ENCODE measurements around the gene PARD3B. TPM values are rescaled to one million over a fixed set of nuclear protein-coding genes. Genes with fewer than 3 reads are reported as not detected.

The PARD3B gene
- total and polyA plus RNA-seq, 3 donors from 2014 or later = 14.6 to 36.8 (median 29.6) TPM

DNA sequence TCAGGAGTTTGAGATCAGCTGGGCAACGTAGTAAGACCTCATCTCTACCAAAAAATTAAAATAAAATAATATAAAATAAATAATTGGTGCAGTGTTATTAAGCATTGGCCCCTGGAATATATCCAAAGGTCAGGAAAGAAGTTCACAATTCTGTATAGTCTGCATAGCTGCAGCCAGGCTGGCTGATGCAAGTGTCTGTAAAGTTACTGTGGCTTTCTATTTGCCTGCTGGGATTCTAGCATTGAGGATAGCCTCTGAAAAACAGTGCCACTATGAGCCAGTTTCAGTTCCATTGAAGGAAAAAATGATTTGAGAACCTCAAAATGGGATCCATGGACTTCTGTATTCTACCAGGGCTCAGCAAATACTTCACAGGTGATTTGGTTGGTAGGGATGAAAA, 208.6 kb downstream of the PARD3B start:
- WGBS, 2 donors = 89 to 92% methylated on average over 1 of the region's 1 CpG
- TF ChIP-seq, protein P1, sequence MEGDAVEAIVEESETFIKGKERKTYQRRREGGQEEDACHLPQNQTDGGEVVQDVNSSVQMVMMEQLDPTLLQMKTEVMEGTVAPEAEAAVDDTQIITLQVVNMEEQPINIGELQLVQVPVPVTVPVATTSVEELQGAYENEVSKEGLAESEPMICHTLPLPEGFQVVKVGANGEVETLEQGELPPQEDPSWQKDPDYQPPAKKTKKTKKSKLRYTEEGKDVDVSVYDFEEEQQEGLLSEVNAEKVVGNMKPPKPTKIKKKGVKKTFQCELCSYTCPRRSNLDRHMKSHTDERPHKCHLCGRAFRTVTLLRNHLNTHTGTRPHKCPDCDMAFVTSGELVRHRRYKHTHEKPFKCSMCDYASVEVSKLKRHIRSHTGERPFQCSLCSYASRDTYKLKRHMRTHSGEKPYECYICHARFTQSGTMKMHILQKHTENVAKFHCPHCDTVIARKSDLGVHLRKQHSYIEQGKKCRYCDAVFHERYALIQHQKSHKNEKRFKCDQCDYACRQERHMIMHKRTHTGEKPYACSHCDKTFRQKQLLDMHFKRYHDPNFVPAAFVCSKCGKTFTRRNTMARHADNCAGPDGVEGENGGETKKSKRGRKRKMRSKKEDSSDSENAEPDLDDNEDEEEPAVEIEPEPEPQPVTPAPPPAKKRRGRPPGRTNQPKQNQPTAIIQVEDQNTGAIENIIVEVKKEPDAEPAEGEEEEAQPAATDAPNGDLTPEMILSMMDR (IDR thresholded peaks at IDR 0.05) = no peak
- no peak for TF ChIP-seq POLR2A (IDR thresholded peaks at IDR 0.05)
- H3K27ac ChIP-seq = no peak overlapping the region

DNA sequence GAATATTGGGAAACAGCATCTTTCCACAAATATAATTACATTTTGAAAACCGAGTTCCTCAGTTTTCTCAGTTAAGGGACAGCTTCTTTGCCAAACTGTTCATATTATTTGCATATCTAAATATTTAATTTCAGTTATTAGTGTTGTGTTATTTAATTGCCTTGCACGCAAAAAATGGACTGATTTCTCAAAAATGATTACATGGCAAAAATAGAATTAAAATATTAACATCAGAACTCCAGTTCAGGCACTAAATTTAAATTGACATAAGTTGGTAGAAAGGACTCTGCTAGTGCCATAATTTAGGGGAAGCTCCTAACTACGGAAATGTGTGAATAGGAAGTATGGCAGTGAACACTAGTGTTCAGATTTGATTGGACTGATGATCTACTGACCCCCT, 209.6 kb downstream of the PARD3B start:
- Histone ChIP-seq H3K36me3 (ENCODE audit: low read depth, missing control alignments) (no peaks in the 10 kb centered on the region), H3K27ac (no peak overlapping the region), H3K27me3 (no peaks in the 10 kb centered on the region), H3K4me1 (peaks cover 3% of the 10 kb centered on the region), H3K9me3 (no peaks in the 10 kb centered on the region), H3K4me3 (no peak overlapping the region)
- 94 to 96% methylated on average over 3 of the region's 3 CpGs for WGBS, 2 donors
- no peak for DNase-seq
- TF ChIP-seq, protein P1 (IDR thresholded peaks at IDR 0.05) = no peak
- no peak for TF ChIP-seq POLR2A (IDR thresholded peaks at IDR 0.05)
- intact Hi-C loops (cut with DNase I; ENCODE audit: low total_unique reads) = no loop called here

More for the DNA sequence above, 208.6 kb downstream of the PARD3B start:
- intact Hi-C loops (cut with DNase I; ENCODE audit: low total_unique reads) = no loop called here
- no peak for DNase-seq
- H3K27me3 ChIP-seq = no peaks in the 10 kb centered on the region
- H3K4me3 ChIP-seq = no peak overlapping the region
- no peaks in the 10 kb centered on the region for H3K36me3 ChIP-seq (ENCODE audit: low read depth, missing control alignments)
- H3K4me1 ChIP-seq = peaks cover 3% of the 10 kb centered on the region
- H3K9me3 ChIP-seq = no peaks in the 10 kb centered on the region

DNA sequence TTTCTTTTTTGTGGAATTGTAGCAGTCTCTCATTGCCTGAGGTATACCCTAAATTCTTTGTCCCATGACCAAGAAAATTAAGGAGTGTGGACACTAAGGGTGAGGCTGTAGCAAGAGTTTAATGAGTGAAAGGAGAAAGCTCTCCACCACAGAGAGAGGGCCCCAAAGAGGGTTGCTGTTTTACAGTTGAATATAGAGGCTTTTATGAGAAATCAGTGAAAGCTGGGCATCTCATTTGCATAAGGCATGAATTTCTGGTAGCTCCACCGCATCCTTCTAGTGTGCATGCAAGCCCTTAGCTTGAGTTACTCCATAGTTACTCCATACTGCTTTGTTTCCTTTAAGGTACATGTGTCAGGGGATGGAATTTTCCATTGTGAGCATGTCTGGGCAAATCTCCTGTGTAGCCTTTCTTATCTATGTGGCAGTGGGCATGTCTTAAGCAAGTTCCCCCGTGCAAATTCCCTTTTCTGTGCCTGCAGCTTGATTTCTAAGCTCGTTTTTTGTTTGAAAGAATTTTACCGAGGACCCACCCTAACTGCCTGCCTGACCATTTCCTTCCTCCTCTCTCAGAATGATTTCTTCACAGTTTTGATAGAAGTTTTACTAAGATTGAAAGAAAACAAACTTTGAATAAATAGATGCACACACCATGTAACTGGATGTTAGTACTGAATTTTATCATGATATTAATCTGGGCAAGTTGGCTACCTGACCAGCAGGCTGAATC, 218.9 kb downstream of the PARD3B start:
- Histone ChIP-seq H3K36me3 (ENCODE audit: low read depth, missing control alignments) (no peaks in the 10 kb centered on the region), H3K27ac (no peak overlapping the region), H3K4me3 (no peak overlapping the region), H3K27me3 (no peaks in the 10 kb centered on the region), H3K4me1 (no peaks in the 10 kb centered on the region), H3K9me3 (no peaks in the 10 kb centered on the region)
- DNase-seq = no peak
- no peak for TF ChIP-seq POLR2A (IDR thresholded peaks at IDR 0.05)
- TF ChIP-seq, protein P1 (IDR thresholded peaks at IDR 0.05) = no peak
- WGBS, 2 donors = 96 to 97% methylated on average over 4 of the region's 4 CpGs
- intact Hi-C loops (cut with DNase I; ENCODE audit: low total_unique reads) = no loop called here

DNA sequence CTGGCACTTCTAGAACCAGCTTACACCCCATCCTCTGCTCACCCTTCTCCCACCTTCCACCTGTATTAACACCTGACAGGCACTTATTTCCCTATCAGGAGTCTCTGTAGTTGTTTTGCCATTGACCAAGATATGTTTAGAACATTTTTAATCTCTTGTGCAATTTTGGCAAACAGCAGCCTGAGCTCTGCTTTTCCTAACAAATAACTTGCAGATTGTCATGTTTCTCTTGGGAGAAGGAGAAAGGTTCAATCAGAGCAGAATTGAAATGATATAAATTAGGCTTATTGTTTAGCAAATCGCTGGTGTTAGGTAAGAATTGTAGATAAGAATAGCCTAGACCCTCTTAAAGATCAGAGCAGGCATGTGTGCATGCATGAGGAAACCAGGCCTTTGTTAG, 225.5 kb downstream of the PARD3B start:
- Histone ChIP-seq H3K9me3 (no peaks in the 10 kb centered on the region), H3K4me1 (no peaks in the 10 kb centered on the region), H3K27me3 (no peaks in the 10 kb centered on the region), H3K27ac (no peak overlapping the region), H3K4me3 (no peak overlapping the region), H3K36me3 (ENCODE audit: low read depth, missing control alignments) (no peaks in the 10 kb centered on the region)
- TF ChIP-seq, protein P1 (IDR thresholded peaks at IDR 0.05) = no peak
- no peak for TF ChIP-seq POLR2A (IDR thresholded peaks at IDR 0.05)
- 57 to 63% methylated on average over 1 of the region's 1 CpG for WGBS, 2 donors
- DNase-seq = no peak
- intact Hi-C loops (cut with DNase I; ENCODE audit: low total_unique reads) = no loop called here

DNA sequence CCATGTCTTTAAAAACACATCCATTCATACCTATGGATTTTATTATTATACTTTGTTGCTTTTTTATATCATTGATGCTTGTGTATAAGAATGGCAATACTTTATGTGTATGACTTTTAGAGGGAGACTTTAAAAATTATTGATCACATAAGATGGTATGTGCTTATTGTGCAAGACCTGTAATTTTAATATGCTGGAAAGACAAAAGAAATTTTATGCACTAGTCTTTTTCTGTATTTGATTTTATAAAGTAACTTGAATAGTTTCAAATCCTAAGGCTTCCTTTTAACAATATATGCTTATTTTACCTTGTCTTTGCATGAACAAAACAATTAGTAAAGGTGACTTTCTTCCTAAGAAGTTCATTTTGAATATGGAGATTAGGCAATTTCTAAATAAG, 226.4 kb downstream of the PARD3B start:
- intact Hi-C loops (cut with DNase I; ENCODE audit: low total_unique reads) = no loop called here
- H3K4me1 ChIP-seq = no peaks in the 10 kb centered on the region
- H3K27me3 ChIP-seq = no peaks in the 10 kb centered on the region
- H3K4me3 ChIP-seq = no peak overlapping the region
- no peaks in the 10 kb centered on the region for H3K36me3 ChIP-seq (ENCODE audit: low read depth, missing control alignments)
- TF ChIP-seq, protein P1 (IDR thresholded peaks at IDR 0.05) = no peak
- TF ChIP-seq POLR2A (IDR thresholded peaks at IDR 0.05) = no peak
- no peak overlapping the region for H3K27ac ChIP-seq
- DNase-seq = no peak
- H3K9me3 ChIP-seq = no peaks in the 10 kb centered on the region
